Suppressor macrophage treated with lipopolysaccharide for 1 hour (primary cell): ENCODE data around the gene CTBP2.
"Not testable (repeated sequence)": the region's sequence is repeated elsewhere in the genome, so short reads cannot be mapped to it uniquely, and the experiment has no call there.

Experiments used
- DNase-seq, 3 donors: peaks; one replicate each; pipeline ENCODE4 v3.0.0-alpha.2; 2020 to 2022

CTBP2 gene

GRCh38 chr10:125084614-125085257 is 75.6 kb downstream of the CTBP2 start:
- no peak for DNase-seq

GRCh38 chr10:125084191-125084613 is 76.2 kb downstream of the CTBP2 start:
- no peak for DNase-seq

GRCh38 chr10:125083576-125083920 is 76.8 kb downstream of the CTBP2 start:
- DNase-seq: no peak

GRCh38 chr10:125082881-125083575 is 77.3 kb downstream of the CTBP2 start:
- no peak for DNase-seq

- DNase-seq: not testable (repeated sequence)
Observed at GRCh38 chr10:125082471-125082870, 77.9 kb downstream of the CTBP2 start.

- no peak for DNase-seq
Observed at GRCh38 chr10:125081931-125082330, 78.4 kb downstream of the CTBP2 start.

GRCh38 chr10:125080984-125081383 is 79.4 kb downstream of the CTBP2 start:
- no peak for DNase-seq

- no peak for DNase-seq
Observed at GRCh38 chr10:125080296-125080695, 80.1 kb downstream of the CTBP2 start.

GRCh38 chr10:125079091-125079600 is 81.2 kb downstream of the CTBP2 start:
- DNase-seq: no peak

- DNase-seq: no peak
Observed at GRCh38 chr10:125076891-125077541, 83.3 kb downstream of the CTBP2 start.

GRCh38 chr10:125076121-125076825 is 84.1 kb downstream of the CTBP2 start:
- DNase-seq: no peak

- no peak for DNase-seq
Observed at GRCh38 chr10:125073996-125074395, 86.4 kb downstream of the CTBP2 start.

GRCh38 chr10:125072794-125073193 is 87.6 kb downstream of the CTBP2 start:
- DNase-seq: no peak

GRCh38 chr10:125071008-125071407 is 89.4 kb downstream of the CTBP2 start:
- no peak for DNase-seq

GRCh38 chr10:125068406-125068805 is 92.0 kb downstream of the CTBP2 start:
- no peak for DNase-seq

GRCh38 chr10:125067764-125068163 is 92.6 kb downstream of the CTBP2 start:
- no peak for DNase-seq

- no peak for DNase-seq
Observed at GRCh38 chr10:125066764-125067450, 93.5 kb downstream of the CTBP2 start.

- peak; percentile 46 to 84 (median 67) for DNase-seq
Observed at GRCh38 chr10:125064681-125065492, 95.5 kb downstream of the CTBP2 start.

- no peak for DNase-seq
Observed at GRCh38 chr10:125063256-125063925, 97.0 kb downstream of the CTBP2 start.

- no peak for DNase-seq
Observed at GRCh38 chr10:125062914-125063230, 97.5 kb downstream of the CTBP2 start.

- no peak for DNase-seq
Observed at GRCh38 chr10:125062227-125062913, 98.0 kb downstream of the CTBP2 start.
